Mucosa of descending colon (tissue), 3 donors: ENCODE data around the gene SNX9. TPM values are rescaled to one million over a fixed set of nuclear protein-coding genes. Genes with fewer than 3 reads are reported as not detected.
"Not testable (repeated sequence)": the region's sequence is repeated elsewhere in the genome, so short reads cannot be mapped to it uniquely, and the experiment has no call there.

Experiments used
- ATAC-seq: fragments of 200-7000 bp; cut with Tn5 transposase; one replicate; pipeline ENCODE4 v1.9.1; 2020; ENCODE audit warnings: mild to moderate bottlenecking, moderate library complexity
- DNase-seq, 3 donors: peaks; one replicate each; pipeline ENCODE4 v3.0.0-alpha.2; 2020
- H3K36me3 ChIP-seq: fragments of 200-600 bp; one replicate; pipeline ENCODE4 v1.8.0; 2021; ENCODE audit warnings: low read depth, mild to moderate bottlenecking
- H3K4me1 ChIP-seq: fragments of 200-600 bp; one replicate; pipeline ENCODE4 v1.8.0; 2021; ENCODE audit warnings: low read depth, mild to moderate bottlenecking
- H3K4me3 ChIP-seq: fragments of 200-600 bp; one replicate; pipeline ENCODE4 v1.8.0; 2021; ENCODE audit warnings: mild to moderate bottlenecking
- H3K9me3 ChIP-seq: fragments of 200-600 bp; one replicate; pipeline ENCODE4 v1.8.0; 2021; ENCODE audit warnings: mild to moderate bottlenecking
- intact Hi-C, 2 donors: fragments of 100-400 bp; cut with DNase I in 1 of 2; cut with micrococcal nuclease in 1 of 2; formaldehyde crosslinking; loops; one replicate each; pipeline versions ENCODE4 v1.11.0 to v1.11.1; 2022; cut with DNase I, micrococcal nuclease
- total RNA-seq, 3 donors: library from RNA; stranded (reverse); fragmentation: NEBNext Ultra II Directional in 2 of 3; extraction: Animal tissue kit (Norgen Biotek cat#: 25700) in 2 of 3; gene quantifications; one replicate each; pipeline versions ENCODE4 v1.2.1 to v1.2.4, GENCODE V29; 2021 to 2023
- TF ChIP-seq, protein P1 (sequence below): fragments of 200-600 bp; IDR thresholded peaks from one replicate; pipeline ENCODE4 v1.8.0; 2022; ENCODE audit warnings: antibody characterized with exemption, mild to moderate bottlenecking
- donor health status: DM: no; HTN: no; CAD: no; lungs with moderate emphysema.
- donor health status: DM: no; HTN: no; CAD: no.
- donor health status: DM: no; HTN: yes; CAD: no.

SNX9 gene
- total RNA-seq, 3 donors from 2014 or later = 55.0 to 69.6 (median 68.0) TPM

DNA sequence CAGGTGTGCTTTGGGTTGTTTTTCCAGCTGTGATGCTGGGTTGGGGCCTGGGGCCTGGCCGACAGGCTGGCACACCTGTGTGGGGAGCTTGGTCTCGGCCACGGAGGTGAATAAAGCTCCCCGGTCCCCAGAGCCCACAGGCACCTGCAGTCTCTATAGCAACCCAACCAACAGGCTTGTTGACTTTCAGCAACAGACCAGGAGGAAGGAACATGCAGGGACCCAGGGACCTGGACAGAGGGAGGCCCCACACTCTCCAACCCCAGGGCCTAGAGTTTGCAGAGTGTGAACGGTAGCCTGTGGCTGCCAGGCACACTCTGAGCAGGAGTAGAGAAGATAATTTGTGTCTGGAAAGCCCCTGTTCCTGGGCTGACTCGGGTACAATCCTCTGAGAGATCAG is 144.0 kb downstream of the SNX9 start:
- no peak overlapping the region for H3K4me3 ChIP-seq
- H3K36me3 ChIP-seq = no peaks in the 10 kb centered on the region
- ATAC-seq (peak; percentile 82), DNase-seq (peak in 2 of 3 donors; percentile 41 to 54)
- TF ChIP-seq, protein P1, sequence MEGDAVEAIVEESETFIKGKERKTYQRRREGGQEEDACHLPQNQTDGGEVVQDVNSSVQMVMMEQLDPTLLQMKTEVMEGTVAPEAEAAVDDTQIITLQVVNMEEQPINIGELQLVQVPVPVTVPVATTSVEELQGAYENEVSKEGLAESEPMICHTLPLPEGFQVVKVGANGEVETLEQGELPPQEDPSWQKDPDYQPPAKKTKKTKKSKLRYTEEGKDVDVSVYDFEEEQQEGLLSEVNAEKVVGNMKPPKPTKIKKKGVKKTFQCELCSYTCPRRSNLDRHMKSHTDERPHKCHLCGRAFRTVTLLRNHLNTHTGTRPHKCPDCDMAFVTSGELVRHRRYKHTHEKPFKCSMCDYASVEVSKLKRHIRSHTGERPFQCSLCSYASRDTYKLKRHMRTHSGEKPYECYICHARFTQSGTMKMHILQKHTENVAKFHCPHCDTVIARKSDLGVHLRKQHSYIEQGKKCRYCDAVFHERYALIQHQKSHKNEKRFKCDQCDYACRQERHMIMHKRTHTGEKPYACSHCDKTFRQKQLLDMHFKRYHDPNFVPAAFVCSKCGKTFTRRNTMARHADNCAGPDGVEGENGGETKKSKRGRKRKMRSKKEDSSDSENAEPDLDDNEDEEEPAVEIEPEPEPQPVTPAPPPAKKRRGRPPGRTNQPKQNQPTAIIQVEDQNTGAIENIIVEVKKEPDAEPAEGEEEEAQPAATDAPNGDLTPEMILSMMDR = no peak
- H3K4me1 ChIP-seq = peaks cover 25% of the 10 kb centered on the region
- no peaks in the 10 kb centered on the region for H3K9me3 ChIP-seq
- intact Hi-C loops = no loop called here

DNA sequence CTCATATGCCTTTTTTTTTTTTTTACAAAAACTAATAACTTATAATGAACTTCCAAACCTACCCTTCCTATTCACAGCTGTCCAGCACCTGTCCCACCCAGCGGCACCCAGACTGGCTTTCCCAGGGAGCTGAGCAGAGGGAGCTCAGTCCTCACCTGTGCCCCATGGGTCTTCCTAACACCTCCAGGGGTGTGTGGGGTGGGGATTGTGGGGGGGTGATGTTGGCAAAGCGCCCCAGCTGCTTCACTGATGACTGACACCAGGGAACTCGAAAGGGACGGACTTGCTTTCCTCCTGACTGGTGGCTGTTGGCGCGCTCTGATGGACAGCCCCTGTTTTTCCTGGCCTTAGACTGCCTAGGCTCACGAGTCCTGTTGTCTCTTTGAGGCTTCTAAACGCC is 144.4 kb downstream of the SNX9 start:
- H3K4me1 ChIP-seq = peaks cover 25% of the 10 kb centered on the region
- no peaks in the 10 kb centered on the region for H3K36me3 ChIP-seq
- DNase-seq (peak in 2 of 3 donors; percentile 36 to 50), ATAC-seq (no peak)
- TF ChIP-seq, protein P1 = no peak
- no peaks in the 10 kb centered on the region for H3K9me3 ChIP-seq
- intact Hi-C loops = no loop called here
- H3K4me3 ChIP-seq = no peak overlapping the region

DNA sequence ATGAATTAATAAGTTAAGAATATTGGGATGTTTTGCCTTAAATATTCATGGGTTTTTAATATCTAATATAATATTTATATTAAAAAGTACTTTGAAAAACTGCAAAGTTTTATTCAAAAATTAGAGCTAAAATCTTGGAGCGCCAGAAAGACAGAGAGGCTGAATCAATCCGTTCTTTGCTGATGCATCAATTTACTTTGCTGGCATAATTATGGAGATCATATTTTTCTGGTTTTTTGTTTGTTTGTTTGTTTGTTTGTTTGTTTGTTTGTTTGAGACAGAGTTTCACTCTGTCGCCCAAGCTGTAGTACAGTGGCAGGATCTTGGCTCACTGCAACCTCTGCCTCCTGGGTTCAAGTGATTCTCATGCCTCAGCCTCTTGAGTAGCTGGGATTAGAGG is 149.1 kb downstream of the SNX9 start:
- H3K9me3 ChIP-seq, ATAC-seq, H3K4me3 ChIP-seq, DNase-seq, intact Hi-C loops, H3K36me3 ChIP-seq: not testable (repeated sequence)
- H3K4me1 ChIP-seq = peaks cover 10% of the 10 kb centered on the region

DNA sequence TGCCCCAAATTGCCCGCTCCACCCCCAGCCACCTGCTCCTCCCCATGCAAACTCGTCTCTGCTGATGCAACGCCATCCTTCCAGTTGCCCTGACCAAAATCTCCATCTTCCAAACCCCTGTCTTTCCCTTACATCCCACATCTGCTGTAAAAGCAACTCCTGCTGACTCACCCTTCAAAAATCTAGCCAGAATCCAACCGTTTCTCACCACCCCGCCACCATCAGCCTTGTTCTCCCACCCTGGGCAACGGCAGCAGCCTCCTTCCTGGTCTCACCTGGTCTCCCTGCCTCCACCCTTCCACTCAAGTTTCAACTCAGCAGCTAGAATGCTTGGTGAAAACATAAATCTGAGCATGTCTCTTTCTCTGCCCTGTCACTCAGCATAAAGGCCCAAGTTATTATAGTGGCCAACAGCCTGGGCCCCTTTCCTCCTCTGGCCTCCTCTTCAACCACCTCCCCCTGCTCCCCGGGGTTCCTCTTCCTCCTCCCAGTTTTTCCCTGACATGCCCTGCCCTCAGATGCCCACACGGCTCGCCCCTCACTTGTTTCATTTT is 151.4 kb downstream of the SNX9 start:
- Histone ChIP-seq H3K9me3 (no peaks in the 10 kb centered on the region), H3K4me1 (no peaks in the 10 kb centered on the region), H3K36me3 (no peaks in the 10 kb centered on the region), H3K4me3 (no peak overlapping the region)
- intact Hi-C loops = no loop called here
- TF ChIP-seq, protein P1 = no peak
- DNase-seq (no peak), ATAC-seq (no peak)

DNA sequence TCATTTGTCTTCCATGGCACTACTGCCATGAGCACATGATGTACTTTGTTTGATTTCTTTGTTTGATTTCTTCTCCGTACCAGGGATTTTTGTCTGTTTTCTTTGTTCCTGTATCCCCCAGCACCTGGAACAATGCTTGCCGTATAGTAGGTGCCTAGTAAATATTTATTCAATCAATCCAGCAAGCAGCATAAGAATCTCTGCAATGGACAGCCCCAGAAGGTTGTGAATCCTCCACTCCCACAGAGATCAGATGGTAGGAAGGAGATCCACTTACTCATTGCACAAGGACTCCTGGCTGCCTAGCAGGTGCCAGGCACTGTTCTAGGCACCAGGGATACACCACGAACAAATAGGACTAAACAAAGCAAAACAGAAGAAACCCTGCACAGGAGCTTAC is 151.9 kb downstream of the SNX9 start:
- H3K36me3 ChIP-seq = no peaks in the 10 kb centered on the region
- TF ChIP-seq, protein P1 = no peak
- no peaks in the 10 kb centered on the region for H3K9me3 ChIP-seq
- DNase-seq (no peak), ATAC-seq (peak; percentile 14)
- H3K4me1 ChIP-seq = no peaks in the 10 kb centered on the region
- intact Hi-C loops = no loop called here
- H3K4me3 ChIP-seq = no peak overlapping the region

DNA sequence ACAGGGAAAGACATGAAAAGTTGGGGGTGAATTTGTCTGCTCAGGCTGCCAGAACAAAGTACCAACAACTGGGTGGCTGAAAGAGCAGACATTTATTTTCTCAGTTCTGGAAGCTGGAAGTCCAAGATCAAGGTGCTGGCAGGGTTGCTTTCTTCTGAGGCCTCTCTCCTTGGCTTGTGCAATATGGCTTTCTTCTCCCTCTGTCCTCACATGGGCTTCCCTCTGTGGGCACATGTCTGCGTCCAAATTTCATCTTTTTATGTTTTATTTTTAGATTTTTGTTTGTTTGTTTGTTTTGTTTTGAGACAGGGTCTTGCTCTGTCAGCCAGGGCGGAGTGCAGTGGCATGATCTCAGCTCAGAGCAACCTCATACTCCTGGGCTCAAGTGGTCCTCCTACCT is 152.4 kb downstream of the SNX9 start:
- DNase-seq (no peak), ATAC-seq (no peak)
- intact Hi-C loops = no loop called here
- TF ChIP-seq, protein P1 = no peak
- H3K4me1 ChIP-seq = no peaks in the 10 kb centered on the region
- H3K4me3 ChIP-seq = no peak overlapping the region
- H3K9me3 ChIP-seq = no peaks in the 10 kb centered on the region
- no peaks in the 10 kb centered on the region for H3K36me3 ChIP-seq
